HUDEP-2 (cell line): Measurements from ENCODE around the gene KLF15.

Experiments used
- DNase-seq, 76 experiments: peaks; one replicate each; lab custom pipeline; 2025; ENCODE audit not compliant: unreplicated experiment in 76 of 76; lab: John Stamatoyannopoulos, UW

KLF15 gene

GRCh38 chr3:126389794-126390146, 32.6 kb upstream of the KLF15 start:
- no peak for DNase-seq

DNA sequence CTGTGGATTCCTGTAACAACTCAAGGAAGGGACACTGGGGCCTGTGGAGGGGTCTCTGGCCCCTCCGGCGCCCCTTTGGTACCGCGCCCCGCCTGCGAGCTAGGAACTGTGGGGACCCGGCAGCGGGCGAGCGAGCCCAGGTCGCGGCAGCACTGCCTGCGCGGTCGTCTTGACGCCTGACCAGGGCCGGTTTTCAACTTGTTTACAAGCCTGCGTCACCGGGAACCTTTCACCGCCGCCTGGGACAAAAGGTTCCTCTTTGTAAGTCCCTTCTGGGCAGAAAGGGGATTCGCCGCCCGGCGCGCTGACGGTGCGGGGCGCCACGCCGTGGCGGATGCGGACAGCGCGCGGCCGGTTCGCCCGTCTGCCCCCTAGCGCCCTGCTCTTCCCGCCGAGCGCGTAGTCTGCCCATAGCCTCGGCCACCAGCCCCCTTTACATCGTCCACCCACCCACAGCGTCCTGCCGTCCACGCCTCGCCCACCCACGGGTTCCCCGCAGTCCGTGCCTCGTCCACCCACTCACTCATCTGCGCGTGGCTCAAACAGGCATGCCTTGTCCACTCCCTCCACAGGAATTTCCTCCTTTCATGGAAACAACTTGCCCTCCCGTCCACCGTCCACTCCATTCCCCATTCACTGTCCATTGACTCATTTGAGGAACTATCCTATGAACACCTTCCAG, 32.0 kb upstream of the KLF15 start:
- DNase-seq, result peak in 68 of 76 experiments; percentile 6 to 70 (median 54)

- no peak for DNase-seq
Measured at GRCh38 chr3:126381966-126382365, 24.8 kb upstream of the KLF15 start.

- DNase-seq, result no peak
Measured at GRCh38 chr3:126380011-126380768, 23.0 kb upstream of the KLF15 start.

- DNase-seq, result no peak
Measured at GRCh38 chr3:126378341-126378751, 21.1 kb upstream of the KLF15 start.

GRCh38 chr3:126377211-126377610, 20.0 kb upstream of the KLF15 start:
- DNase-seq, result no peak

DNA sequence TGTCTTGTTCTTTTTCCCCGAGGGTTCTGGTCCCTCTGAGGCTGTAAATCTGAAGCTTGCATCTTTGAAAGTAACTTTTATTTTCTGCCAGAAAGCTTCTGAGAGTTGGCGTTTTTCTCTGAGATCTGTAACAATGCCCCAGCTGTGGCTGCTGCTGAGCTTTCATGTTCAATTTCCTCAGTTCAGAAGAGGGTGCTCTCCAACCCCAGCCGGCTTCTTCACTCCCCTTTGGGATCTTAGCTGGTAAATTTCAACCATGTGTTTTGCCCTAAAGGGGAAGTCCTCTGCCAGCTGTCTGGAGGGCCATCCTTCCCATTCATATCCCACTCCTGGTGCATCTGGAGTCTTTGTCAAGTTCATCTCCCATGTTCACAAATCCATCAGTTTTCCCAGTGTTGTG, 19.2 kb upstream of the KLF15 start:
- DNase-seq, result no peak

DNA sequence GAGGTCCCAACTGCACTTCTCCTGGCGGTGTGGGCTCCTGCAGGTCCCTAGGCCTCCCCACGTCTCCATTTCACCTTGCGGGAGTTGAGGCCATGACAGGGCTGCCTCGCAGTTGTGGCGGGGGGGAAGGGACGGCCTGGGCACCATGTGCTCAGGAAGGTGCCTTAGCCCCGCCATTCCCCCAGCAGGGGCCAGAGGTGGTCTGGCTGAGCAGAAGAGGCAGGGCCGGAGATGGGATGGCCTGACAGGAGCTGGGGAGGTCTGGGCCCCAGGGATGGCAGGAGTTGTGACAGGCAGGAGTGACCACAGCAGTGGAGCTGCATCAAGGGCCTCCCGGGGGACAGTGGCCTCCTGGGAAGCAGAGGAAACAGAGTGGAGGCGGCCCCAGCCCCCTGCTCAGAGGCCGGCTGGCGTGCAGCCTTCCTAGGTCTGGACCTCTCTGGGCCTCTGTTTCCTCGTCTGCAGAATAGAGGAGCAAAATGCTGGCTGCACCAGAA, 18.7 kb upstream of the KLF15 start:
- DNase-seq, result no peak

- DNase-seq, result no peak
Measured at GRCh38 chr3:126373682-126374601, 16.7 kb upstream of the KLF15 start.

DNA sequence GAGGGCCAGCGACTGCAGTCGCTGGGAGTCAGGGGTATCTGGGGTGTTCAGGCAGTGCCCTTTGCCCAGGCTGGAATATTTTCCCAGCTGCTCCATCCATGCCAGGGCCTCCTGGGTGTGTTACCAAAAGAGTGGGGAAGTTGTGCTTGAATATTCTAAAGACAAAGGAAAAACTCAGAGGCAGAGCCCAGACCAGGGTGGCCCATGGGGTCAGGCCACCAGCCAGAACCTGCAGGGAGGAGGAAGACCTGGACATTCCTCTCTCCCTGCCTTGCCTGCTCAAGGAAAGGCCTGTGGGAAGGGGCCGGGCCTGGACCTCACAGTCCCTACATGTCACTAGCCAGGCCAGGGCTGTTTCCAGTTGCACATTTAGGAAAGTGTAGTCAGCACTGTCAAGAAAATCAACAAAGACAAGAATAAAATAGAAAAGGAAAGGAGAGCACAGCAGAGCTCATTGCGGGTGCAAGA, 16.0 kb upstream of the KLF15 start:
- no peak for DNase-seq

GRCh38 chr3:126372413-126373145, 15.4 kb upstream of the KLF15 start:
- peak in 1 of 76 experiments; percentile 5 for DNase-seq

GRCh38 chr3:126371096-126371705, 14.0 kb upstream of the KLF15 start:
- no peak for DNase-seq

GRCh38 chr3:126370606-126371005, 13.4 kb upstream of the KLF15 start:
- DNase-seq, result no peak

DNA sequence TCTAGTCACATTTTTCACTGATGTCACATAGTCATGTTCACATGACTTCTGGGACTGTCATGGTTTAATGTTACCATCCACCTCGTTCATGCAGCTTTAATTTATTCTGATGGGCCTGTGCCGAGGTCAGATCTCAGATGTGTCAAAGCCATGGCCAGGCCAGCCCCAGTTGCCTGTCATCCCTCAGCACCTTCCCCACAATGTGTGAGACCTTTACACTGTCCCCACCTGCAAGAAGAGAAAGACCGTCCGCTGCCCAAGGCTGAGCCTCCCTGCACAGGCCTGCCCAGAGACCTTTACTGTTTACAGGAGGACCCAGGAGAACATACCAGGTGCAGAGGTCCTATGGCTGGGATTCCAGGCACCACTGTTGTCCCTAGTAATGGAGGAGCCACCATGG, 12.8 kb upstream of the KLF15 start:
- no peak for DNase-seq

- DNase-seq, result no peak
Measured at GRCh38 chr3:126369490-126369889, 12.3 kb upstream of the KLF15 start.

DNA sequence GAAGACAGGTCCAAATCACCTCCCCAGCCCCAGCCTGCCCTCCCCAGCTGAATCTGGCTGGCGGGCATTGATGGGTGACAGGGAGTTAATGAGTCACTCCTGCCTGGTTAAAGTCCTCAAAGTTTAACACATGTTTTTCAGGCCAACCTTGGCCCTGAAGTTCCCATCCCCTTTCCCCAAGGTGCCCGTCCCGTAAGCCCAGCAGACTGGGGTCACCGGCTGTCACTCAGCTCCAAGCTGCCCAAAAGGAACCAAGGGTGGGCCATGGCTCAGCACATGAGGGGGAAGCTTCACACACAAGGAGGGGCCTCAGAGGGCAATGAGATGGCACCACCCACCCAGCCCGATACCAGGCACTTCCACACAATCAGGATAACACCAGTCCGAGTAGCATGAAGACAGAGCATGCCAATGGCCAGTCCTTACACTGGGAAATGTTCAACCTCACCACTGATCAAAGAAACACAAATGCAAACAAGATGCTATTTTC, 10.2 kb upstream of the KLF15 start:
- DNase-seq, result no peak

DNA sequence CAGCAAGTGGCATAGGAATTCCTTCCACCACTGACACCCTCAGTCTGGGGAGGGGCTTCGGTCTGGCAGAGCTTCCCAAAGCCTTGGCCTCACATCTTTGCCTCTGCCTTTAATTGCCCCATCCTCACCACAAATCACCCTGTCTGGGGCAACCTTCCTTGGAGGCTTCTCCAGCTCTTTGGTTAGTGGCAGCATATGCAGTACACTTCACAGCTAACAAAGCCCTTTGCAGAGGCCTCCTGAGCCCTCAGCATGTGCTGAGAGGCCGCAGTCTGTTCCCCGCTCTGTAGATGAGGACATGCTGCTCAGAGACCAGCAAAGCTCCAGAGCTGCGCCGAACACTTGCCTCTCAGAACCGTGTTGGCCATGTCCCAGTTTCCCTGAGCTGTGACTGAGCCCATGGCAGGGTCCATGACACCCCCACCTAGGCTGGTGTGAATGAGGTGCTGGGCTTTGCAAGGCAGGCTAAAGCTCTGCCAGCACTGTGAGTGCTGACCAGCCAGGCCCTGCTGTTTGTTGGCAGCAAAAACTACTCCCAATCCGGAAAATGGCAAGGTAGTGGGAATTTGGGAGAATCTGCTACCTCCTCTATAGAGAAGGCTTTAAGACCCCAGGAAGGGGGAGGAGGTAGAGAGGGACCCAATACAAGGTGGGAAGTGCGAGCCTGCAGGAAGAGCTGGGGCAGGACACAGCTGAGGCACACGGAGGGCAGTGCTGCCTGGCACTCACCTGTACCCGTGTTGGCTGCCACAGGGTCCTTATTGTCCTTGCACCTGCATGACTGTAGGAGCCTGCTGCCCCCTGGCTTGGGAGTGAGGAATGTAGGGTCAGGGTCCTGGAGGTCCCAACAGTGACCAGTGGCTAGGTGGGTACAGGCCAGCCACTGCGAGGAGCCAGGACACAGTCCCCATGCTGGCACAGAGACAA, 8.4 kb upstream of the KLF15 start:
- no peak for DNase-seq

DNA sequence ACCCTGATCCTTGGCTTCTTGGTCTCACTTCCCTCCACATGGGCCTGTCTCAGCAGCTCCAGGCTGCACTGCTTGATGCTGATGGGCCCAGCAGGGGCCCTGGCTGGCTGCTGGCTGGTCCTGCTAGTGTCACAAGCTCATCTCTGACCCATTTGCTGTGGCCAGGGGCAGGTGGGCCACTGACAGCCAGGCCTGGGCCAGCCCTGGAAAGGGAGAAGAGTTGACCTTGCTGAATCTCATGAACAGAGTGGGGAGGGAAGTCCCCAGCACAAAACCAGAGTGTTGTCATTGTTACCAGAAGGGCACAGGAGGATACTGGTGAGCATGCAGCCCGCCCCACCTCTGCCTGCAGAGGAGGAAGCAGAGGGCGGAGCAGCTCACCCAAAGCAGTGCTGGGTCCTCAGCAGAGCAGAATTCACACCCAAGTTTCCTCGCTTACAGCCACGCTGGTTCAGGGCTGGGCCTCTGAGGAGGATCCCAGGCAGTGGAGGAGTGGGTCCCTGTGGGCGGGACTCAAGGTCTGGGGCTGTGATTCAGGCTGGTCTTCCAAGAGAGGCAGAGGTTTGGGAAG, 7.6 kb upstream of the KLF15 start:
- DNase-seq, result no peak
